Measurements from ENCODE around the gene CNIH2. TPM values are rescaled to one million over a fixed set of nuclear protein-coding genes. Genes with fewer than 3 reads are reported as not detected.

Gene CNIH2
- total RNA-seq, 1 donor from 2014 or later, result 0.04 TPM

DNA sequence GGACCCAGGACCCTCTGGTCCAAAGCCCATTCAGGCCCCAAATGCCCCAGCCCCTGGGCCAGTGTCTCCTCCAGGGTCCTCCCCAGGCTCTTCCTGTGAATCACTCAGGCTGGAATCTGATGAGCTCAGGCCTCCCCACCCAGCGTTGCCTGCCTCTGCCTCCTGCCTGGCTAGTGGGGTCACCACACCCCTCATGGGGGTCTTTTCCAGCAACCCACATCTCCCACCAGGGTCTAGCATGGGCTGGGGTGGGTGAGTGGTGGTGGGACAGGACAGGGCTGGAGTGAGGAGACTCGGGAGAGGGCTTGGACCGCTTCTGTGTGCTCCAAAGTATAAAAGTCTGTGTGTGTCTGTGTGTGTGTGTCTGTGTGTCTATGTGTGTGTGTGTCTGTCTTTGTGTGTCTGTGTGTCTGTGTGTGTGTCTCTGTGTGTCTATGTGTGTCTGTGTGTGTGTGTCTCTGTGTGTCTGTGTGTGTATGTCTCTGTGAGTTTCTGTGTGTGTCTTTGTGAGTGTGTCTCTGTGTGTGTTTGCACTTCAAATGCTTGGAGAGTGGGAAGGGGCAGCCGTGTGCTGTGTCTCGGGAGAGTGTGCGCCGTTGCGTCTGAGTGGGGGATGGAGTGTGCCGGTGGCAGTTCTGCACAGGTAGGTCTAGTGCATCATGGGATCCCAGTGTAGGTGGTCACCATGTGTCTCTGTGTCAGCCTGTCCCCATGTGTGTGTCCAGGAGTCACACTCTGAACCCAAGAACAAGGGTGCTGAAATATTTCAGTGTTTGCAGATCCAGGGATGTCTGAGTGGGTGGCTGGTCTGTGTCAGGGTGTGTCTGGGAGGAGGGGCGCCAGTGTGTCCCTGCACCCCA lies 49.4 kb downstream of the CNIH2 start:
- H3K36me3 ChIP-seq (ENCODE audit: control insufficient read depth, insufficient read depth, low read length), result no peaks in the 10 kb centered on the region
- DNase-seq (ENCODE audit: low read depth), result no peak
- H3K27me3 ChIP-seq (ENCODE audit: control insufficient read depth, insufficient read depth, low read length), result no peaks in the 10 kb centered on the region
- TF ChIP-seq, protein P1, sequence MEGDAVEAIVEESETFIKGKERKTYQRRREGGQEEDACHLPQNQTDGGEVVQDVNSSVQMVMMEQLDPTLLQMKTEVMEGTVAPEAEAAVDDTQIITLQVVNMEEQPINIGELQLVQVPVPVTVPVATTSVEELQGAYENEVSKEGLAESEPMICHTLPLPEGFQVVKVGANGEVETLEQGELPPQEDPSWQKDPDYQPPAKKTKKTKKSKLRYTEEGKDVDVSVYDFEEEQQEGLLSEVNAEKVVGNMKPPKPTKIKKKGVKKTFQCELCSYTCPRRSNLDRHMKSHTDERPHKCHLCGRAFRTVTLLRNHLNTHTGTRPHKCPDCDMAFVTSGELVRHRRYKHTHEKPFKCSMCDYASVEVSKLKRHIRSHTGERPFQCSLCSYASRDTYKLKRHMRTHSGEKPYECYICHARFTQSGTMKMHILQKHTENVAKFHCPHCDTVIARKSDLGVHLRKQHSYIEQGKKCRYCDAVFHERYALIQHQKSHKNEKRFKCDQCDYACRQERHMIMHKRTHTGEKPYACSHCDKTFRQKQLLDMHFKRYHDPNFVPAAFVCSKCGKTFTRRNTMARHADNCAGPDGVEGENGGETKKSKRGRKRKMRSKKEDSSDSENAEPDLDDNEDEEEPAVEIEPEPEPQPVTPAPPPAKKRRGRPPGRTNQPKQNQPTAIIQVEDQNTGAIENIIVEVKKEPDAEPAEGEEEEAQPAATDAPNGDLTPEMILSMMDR (IDR thresholded peaks at IDR 0.05; ENCODE audit: insufficient read depth, low read length, poor library complexity, severe bottlenecking), result no peak
- H3K4me3 ChIP-seq (ENCODE audit: low read depth, low read length), result no peak overlapping the region

DNA sequence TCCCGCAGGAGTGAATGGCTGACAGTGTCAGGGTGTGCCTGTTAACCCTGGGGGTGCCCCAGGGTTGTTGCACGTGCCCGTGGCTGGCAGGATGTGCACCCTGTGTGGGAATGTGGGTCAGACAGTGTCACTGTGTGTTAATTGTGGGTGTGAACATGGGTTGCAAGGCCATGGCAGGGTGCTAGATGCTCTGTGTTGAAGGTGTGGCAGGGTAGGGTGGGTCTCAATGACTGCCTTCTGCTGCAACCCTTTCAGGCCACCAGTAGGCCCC lies 50.0 kb downstream of the CNIH2 start:
- TF ChIP-seq, protein P1 (IDR thresholded peaks at IDR 0.05; ENCODE audit: insufficient read depth, low read length, poor library complexity, severe bottlenecking), result no peak
- H3K36me3 ChIP-seq (ENCODE audit: control insufficient read depth, insufficient read depth, low read length), result no peaks in the 10 kb centered on the region
- no peak overlapping the region for H3K4me3 ChIP-seq (ENCODE audit: low read depth, low read length)
- H3K27me3 ChIP-seq (ENCODE audit: control insufficient read depth, insufficient read depth, low read length), result no peaks in the 10 kb centered on the region
- no peak for DNase-seq (ENCODE audit: low read depth)

DNA sequence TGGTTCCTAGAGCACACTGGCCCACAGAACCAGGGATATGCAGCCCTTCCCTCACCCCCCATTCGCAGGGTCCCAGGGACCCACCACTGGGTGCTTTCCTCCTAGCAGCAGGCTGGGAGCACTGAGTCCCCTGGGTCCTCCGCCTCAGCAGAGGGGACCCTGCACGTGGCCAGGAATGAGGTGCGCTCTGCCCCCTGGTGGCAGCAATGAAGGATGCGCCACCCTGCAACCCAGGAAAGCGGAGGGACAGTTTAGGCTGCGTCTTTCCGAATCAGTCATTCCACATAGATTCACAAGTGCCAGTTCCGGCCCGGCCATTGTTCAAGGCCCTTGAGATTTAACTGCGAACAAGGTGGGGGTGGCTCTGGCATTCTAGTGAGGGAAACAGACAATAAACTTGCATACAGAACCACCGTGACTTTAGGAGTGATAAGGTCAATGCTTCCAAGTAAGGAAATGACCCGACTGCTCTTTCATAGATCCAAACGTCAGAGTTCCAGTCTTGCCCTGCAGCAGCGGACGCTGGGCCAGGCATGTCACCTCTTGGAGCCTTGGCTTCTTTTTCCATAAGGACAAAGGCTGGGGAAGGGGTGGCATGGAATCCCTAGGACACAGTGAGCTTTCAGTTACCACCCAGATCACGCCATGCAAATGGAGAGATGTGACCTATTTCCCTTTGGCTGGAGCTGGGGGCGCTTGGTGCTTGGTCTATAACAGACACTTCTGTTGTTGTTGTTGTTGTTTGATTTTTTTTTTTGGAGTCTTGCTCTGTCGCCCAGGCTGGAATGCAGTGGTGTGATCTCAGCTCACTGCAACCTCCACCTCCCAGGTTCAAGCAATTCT lies 50.5 kb downstream of the CNIH2 start:
- H3K27me3 ChIP-seq (ENCODE audit: control insufficient read depth, insufficient read depth, low read length), result no peaks in the 10 kb centered on the region
- H3K4me3 ChIP-seq (ENCODE audit: low read depth, low read length), result no peak overlapping the region
- no peak for DNase-seq (ENCODE audit: low read depth)
- TF ChIP-seq, protein P1 (IDR thresholded peaks at IDR 0.05; ENCODE audit: insufficient read depth, low read length, poor library complexity, severe bottlenecking), result peak; percentile 91
- H3K36me3 ChIP-seq (ENCODE audit: control insufficient read depth, insufficient read depth, low read length), result no peaks in the 10 kb centered on the region

DNA sequence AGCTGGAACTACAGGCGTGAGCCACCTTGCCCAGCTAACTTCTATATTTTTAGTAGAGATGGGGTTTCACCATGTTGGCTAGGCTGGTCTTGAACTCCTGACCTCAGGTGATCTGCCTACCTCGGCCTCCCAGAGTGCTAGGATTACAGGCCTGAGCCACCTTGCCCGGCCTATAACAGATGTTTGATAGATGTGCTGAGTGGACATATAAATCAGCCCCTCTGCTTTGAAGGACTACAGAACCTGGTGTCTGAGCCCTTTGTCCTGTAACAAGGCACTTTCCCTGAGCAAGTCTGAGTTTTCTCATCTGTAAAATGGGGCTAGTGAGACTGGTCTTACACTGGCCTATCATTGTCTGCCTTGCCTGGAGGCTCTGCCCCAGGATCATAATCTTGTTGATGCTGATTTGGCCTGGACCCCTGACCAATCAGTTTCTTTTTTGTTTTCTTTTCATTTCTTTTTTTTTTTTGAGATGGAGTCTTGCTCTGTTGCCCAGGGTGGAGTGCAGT lies 51.2 kb downstream of the CNIH2 start:
- Histone ChIP-seq H3K4me3 (ENCODE audit: low read depth, low read length) (no peak overlapping the region), H3K27me3 (ENCODE audit: control insufficient read depth, insufficient read depth, low read length) (no peaks in the 10 kb centered on the region), H3K36me3 (ENCODE audit: control insufficient read depth, insufficient read depth, low read length) (no peaks in the 10 kb centered on the region)
- DNase-seq (ENCODE audit: low read depth), result no peak
- TF ChIP-seq, protein P1 (IDR thresholded peaks at IDR 0.05; ENCODE audit: insufficient read depth, low read length, poor library complexity, severe bottlenecking), result no peak

DNA sequence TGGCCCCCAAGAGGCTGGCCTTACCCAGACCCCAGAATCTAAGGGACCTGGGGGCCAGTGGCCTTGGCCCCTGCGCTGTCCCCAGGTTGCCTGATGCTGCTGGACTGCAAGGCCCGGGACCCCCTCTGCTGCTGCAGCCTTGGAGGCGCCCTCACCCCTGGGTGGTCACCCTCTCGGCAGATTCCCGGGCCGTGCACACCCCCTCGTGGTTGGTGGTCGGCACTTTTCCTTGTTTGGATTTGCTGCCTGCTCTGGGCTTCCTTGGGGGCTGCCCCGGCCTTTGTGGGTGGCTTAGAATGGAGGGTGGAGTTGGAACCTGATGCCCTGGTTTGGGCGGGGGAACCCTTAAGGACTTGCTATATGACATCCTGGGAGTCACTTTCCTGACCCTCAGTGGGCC lies 53.0 kb downstream of the CNIH2 start:
- no peaks in the 10 kb centered on the region for H3K36me3 ChIP-seq (ENCODE audit: control insufficient read depth, insufficient read depth, low read length)
- TF ChIP-seq, protein P1 (IDR thresholded peaks at IDR 0.05; ENCODE audit: insufficient read depth, low read length, poor library complexity, severe bottlenecking), result no peak
- H3K4me3 ChIP-seq (ENCODE audit: low read depth, low read length), result no peak overlapping the region
- no peaks in the 10 kb centered on the region for H3K27me3 ChIP-seq (ENCODE audit: control insufficient read depth, insufficient read depth, low read length)
- DNase-seq (ENCODE audit: low read depth), result no peak

All from kidney epithelial cell (primary cell).